GM19455 (cell line): ENCODE data around the gene POLE3.
A peak's percentile ranks its signal among the peaks of the same experiment; 100 is the strongest.
"Not testable (repeated sequence)": the region's sequence is repeated elsewhere in the genome, so short reads cannot be mapped to it uniquely, and the experiment has no call there.

Source experiments
- ATAC-seq: cut with Tn5 transposase; IDR thresholded peaks from one replicate; pipeline ENCODE4 v1.9.1; 2021; ENCODE audit not compliant: unreplicated experiment

Gene POLE3

DNA sequence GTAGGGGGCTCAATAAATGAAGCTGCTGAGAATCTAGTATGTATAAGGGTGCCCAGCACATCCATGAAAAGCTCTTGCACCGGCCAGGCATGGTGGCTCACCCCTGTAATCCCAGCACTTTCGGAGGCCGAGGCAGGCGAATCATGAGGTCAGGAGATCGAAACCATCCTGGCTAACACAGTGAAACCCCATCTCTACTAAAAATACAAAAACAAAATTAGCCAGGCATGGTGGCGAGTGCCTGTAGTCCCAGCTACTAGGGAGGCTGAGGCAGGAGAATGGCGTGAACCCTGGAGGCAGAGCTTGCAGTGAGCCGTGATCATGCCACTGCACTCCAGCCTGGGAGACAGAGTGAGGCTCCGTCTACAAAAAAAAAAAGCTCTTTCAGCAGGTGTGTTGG is 4.1 kb downstream of the POLE3 start:
- not testable (repeated sequence) for ATAC-seq

DNA sequence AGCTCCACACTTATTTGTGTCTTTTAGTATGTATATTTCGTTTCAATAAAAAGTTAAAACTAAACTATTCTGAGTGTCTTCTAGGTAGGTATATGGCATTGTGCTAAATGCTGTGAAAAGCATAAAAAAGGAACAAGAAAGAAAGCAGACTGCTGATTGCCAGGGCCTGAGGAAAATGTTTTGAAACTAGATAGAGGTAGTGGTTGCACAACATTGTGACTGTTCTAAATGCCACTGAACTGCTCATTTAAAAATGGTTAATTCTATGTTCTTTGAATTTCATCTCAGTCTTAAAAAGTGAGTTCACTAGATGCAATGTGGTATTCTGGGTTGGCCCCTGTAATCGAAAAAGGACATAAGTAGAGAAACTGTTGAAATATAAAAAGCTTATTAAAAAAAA is 6.8 kb downstream of the POLE3 start:
- ATAC-seq: no peak

DNA sequence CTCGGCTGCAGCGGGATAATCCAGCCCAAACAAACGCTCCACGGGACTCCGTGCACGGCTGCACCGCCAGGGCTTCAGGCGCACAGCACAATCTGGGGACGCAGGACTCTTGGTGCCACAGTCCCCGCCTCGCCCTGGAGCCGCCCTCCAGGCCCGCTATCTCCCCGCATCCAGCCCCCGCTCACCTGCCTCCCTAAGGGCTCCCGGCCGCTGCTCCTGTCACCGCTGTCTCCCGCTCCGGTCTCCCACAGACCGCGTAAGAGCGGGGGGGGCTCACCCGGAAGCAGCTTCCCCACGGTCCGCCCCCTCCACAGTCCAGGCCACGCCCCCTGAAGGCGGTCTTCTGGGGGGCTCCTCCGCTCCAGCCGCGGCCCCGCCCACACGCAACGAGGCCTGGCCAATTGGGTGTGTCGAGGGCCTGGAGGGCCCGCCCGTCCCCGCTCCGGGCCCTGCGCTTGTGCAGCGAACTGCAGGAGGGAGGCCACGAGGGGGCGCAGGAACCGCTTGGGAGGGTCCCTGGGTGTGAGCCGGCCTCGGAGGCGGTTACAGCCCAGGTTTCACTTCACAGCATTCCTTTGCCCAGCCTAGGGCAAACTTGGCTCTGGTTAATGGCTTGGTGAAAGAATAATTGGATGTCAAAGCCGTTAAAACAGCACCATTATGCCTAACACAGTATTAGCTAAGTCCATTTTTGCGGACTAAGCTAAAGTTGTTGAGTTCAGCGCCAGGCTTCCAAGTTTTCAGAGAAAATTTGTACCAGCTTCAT is 9.3 kb downstream of the POLE3 start, which contains the start of gene ALAD:
Gene ALAD (minus strand): TSS at position 258 of the 766 bp plus-strand sequence. CDS start 7,725 bp downstream, outside the sequence.
- ATAC-seq: peak; percentile 97

DNA sequence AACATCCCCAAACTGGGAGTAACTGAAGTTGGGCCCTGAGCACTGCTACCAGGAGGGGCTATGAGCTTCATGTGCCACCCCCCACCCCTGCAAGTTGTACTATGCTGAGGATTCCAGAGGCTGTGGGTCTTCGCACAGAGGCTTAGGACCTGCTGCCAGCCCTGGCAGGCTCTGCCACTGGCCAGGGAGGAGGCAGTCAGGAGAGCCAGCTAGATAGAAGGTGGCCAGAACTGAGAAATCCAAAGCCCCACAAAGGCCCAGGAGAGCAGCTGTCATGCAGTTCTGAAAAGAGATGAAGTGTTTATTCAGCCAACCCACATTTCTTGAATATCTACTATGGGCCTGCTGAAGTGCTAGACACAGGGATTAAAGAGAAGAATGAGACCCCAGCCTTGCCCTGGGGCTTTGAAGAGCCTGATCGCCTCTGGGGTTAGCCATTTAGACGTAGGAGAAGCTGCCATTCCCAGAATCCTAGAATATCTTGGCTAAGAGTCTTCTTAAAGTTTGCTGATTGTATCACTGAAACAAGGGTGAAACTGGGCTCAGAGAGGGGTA is 10.8 kb downstream of the POLE3 start:
- ATAC-seq: no peak

DNA sequence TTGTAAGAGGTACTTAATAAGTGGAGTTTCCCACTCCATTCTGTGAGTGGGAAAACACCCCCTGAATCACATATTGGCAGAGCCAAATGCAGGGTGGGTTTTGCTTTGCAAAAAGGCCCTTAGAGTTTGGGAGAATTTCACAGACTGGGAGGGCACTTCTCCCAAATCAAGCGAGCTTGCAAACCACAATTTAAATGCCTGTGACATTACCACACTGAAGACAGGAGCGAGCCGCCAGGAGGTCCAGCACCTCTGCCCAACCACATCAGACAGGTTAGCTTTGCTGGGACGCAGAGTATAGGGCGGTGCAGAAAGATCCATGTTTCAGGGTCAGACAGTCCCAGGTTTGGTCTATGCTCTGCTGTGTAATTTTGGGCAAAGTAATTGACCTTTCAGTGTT is 11.7 kb downstream of the POLE3 start:
- ATAC-seq: no peak

DNA sequence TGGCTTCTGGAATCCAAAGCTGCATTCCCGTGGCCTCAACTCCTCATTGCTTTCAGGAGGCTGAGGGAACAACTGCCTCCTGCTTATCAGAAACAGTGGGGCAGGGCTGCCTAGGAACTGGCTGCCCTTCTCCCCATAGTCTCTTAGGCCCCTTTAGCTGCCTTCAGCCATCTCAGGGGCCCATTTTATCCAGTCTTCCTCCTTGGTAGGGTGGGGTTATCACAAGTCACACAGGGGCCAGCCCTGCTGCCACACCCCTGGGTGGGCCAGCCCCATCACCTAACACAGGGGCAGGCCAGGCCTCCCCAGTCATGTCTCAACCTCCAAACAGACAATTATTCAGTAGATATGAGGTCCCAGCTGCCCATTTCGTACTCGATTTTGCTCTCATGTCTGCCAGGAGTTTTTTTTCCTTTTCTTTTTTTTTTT is 13.3 kb downstream of the POLE3 start:
- ATAC-seq: no peak

DNA sequence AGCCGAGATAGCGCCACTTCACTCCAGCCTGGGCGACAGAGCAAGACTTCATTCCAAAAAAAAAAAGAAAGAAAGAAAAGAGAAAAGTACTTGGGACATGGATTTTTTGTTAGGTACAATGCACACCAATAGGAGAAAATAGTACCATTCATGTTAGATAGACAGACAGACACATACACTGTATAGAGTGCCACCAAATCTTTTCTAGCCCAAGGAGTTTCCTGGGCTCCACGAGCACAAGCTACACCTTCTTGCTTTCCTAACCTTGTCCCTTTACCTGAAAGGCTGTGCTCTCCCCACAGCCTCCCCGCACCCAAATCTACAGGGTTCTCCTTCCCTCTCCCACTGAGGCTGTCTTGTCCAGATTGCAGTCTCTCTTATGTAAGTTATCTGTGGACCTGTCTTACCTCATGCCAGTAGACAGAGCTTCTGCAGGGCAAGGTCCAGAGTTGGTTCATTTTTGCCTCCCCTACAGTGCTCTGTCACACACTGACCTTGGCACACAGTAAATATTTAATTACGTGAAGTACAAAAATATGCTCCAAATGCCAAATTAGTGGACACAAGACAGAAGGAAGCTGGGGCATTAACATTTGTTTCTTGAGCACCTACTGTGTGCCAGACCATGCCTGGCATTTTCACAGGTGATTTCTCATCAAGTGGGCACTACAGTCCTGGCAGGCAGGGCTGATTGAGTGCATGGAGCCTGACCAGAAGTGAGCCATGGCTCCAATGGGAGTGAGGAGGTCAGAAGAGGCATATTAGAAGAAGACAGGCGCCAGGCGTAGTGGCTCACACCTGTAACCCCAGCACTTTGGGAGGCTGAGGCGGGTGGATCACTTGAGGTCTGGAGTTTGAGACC is 15.2 kb downstream of the POLE3 start:
- ATAC-seq: no peak

DNA sequence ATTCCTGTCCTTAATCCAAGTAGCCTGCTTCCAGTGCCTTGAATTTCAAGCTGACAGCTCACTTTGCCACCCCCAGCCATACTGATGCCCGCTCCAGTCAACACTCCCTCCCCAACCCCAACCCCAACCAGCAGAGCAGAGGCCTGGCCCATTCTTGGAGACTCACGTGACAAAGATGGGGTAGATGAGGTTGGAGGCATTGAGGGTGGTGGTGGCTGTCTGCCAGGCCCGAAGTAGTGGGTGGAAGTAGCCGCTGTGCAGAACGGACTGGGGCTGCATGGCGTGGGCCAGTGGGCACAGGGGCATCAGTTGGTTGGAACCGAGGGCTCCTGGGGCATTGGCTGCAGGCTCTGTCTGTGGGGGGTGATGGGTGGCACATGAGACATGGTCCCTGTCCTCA is 17.2 kb downstream of the POLE3 start:
- ATAC-seq: no peak

DNA sequence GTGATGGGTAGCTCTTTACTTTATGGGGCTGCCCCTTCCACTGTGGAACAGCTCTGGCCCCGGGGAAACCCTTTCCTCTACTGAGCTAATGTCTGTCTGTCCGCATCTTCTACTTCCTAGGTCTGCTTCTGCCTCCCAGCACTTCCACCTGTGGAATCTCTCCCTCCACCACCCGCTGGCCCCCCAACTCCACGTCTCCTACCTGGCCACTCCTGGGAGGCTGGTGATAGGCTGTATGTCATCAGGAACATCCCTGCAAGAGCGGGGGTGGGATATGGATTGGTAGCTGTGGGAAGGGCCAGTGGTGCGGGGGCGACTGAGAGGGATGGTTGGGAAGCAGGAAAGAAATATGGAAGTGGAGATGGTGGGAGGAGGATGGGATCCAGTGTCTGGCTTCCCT is 18.6 kb downstream of the POLE3 start:
- ATAC-seq: no peak

DNA sequence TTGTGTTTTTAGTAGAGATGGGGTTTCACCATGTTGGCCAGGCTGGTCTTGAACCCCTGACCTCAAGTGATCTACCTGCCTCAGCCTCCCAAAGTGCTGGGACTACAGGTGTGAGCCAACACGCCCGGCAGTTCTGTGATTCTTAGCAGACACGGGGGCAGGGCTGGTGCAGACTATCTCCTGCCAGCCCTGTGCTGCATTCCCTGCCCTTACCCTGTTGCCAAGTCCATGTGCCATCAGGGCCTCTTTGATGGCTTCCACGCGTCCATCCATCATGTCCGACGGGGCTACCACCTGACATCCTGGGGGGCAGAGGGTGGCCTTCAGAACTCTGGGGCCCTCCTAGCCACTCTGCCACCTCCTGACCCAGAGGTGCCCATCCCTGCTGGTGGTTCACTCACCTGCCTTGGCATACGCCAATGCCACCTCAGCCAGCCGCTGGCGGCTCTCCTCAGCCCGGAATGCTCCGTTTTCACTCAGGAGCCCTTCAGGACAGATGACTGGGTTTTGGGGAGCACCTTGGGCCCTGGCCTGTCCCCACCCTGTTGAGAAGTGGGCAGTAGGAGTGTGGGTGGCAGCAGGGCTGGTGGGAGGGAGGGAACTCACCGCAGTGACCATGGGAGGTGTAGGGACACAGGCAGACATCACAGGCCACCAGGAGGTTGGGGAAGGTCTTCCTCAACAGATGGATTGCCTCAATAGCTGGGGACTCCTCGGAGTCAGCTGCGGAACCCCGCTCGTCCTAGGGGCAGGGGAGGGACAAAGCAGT is 20.1 kb downstream of the POLE3 start:
- no peak for ATAC-seq

DNA sequence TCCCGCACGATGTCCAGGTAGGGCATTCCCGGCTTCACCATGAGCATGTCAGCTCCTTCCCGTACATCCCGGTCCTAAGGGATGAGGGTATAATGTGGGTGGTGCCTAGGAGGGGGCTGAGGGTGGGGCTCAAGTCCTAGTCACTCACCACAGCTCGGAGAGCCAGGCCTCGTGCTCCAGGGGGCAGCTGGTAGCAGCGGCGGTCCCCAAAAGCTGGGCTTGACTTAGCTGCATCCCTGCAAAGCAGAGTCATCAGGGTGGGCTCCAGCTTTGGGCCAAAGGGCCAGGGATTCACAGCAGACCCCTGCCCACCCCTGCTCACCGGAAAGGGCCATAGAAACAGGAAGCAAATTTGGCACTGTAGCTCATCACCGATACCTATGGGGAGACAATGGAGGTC is 21.0 kb downstream of the POLE3 start:
- ATAC-seq: no peak

DNA sequence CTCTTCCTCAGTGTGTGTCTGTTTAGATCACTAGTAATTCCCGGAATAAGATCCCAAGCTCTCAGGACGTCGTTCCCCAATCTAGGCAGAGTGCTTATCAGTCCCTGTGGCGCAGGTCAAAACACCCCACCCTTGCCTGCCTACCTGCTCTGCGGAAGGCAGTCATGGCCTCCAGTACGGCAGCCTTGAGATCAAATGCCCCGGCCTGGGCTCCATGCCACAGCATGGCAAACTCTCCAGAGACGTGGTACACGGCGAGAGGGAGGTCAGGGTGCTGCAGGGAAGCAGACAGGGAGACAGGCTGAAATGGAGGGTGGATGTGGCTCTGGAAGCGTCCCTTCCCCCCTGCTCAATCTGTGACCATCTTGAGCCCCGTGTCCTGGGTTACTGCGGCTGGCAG is 21.6 kb downstream of the POLE3 start:
- no peak for ATAC-seq

DNA sequence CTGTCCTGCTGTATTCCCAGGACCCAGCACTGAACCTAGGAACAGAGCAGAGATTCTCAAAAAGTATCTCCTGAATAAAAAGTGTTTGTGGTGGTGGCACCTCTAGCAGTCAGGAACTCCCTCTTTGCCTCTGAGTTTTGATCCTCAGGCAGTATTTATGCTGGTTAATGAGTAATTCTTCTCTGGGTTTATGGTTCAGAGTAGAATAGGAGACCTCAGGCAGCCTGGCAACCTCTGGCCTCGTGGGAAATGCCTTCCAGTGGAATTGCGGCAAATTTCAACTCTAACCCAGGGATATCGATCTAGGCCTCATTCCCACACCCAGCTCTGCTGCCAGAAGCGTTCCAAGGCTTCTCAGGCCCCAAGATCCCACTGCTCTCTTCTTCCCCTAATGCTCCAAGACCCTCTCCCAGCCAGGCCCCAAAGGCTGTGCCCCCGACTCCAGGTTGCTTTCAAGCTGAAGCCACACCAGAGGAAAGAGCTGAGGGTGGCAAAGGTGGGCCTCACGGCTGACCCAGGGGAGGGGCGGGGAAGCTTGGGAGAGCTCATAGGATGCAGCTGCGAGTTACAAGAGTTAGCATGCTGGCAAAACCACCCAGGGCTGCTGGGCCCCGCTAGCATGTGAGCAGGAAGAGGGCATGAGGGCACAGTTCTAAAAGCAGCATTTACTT is 22.8 kb downstream of the POLE3 start:
- ATAC-seq: no peak

DNA sequence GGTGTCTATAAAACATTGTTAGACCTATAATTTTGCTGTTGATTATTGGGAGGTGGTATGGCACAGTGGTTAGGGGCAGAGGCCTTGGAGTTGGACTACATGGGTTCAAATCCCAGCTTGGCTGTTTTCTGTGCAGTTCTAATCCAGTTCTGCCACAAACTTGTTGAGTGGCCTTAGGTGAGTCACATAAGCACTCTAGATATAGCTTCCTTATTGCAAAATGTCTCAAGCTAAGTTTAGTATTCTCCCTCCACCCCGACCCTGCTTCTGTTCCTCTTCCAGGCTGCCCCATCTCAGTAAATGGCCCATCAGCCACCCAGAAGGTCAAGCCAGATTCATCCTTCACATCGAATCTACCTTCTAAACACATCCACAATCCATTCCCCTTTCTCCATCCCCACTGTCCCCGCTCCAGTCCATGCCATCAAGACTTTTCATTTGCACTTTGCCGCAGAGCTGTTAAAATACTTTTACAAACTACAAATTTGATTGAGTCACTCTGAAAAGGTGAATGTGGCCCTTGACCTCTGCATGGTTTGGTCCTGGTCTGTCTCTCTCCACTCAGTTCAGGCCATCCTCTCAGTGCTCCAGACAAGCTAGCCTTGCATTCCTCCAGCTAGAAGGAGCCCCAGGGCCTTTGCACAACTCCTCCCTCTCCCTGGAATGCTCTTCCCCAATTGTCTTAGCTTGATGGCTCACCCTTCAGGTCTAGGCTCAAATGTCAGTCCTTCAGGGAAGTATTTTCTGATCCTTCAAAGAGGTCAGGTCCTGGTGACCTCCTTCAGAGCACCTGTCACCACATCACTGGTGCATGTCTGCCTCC is 23.7 kb downstream of the POLE3 start:
- no peak for ATAC-seq

DNA sequence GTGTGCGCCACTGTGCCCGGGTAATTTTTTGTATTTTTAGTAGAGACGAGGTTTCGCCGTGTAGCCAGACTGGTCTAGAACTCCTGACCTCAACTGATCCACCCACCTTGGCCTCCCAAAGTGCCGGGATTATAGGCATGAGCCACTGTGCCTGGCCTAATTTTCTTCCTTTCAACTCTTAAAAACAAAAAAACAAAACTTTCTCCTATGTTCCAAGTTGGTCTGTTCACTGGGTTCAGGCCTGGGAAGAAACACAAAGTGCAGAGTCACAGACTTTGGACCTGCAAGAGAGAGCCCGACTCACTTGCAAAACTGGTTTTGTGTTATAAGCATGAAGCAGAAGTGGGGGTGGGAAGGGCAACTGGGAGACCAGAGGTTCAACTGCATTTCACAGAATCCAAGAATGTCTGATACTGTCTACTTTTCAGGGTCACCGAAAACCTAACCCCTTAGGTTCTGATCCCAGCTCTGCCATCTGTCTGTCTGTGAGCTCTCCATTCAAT is 28.5 kb downstream of the POLE3 start:
- ATAC-seq: no peak

DNA sequence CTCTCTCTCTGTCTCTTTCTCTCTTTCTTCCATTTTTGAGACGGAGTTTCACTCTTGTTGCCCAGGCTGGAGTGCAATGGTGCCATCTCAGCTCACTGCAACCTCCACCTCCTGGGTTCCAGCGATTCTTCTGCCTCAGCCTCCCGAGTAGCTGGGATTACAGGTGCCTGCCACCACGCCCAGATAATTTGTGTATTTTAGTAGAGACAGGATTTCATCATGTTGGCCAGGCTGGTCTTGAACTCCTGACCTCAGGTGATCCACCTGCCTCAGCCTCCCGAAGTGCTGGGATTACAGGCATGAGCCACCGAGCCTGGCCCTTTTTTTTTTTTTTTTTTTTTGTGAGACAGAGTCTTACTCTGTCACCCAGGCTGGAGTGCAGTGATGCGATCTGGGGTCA is 29.0 kb downstream of the POLE3 start:
- ATAC-seq: not testable (repeated sequence)

DNA sequence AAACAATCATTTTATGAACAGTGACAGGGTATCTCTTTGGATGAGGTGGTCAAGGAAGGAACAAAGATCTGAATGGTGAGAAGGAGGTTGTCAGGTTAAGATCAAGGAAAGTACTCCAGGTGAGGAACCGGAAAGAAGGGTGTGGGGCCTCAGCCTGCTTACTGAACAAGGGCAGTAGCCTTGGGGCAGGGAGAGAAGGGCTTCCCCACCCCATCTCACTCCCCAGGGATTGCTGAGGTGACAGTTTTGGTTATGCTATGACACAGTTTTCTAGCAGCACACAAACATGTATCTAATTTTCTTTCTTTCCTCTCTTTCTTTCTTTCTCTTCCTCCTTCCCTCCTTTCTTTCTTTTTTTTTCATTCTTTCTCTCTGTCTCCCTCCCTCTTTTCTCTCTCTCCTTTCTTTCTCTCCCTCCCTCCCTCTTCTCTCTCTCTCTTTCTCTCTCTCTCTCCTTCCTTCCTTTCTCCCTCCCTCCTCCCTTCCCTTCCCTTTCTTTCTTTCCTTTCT is 29.6 kb downstream of the POLE3 start:
- no peak for ATAC-seq

DNA sequence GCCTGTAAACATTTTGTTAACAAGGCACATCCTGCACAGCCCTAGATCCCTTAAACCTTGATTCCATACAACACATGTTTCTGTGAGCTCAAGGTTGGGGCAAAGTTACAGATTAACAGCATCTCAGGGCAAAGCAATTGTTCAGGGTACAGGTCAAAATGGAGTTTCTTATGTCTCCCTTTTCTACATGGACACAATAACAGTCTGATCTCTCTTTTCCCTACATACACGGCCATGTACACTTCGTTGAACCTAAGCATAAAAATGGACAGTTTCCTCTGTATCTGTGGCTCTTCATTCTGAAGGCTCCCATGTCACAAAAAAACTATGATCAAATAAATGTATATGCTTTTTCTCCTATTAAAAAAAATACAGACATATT is 30.7 kb downstream of the POLE3 start:
- ATAC-seq: not testable (repeated sequence)

DNA sequence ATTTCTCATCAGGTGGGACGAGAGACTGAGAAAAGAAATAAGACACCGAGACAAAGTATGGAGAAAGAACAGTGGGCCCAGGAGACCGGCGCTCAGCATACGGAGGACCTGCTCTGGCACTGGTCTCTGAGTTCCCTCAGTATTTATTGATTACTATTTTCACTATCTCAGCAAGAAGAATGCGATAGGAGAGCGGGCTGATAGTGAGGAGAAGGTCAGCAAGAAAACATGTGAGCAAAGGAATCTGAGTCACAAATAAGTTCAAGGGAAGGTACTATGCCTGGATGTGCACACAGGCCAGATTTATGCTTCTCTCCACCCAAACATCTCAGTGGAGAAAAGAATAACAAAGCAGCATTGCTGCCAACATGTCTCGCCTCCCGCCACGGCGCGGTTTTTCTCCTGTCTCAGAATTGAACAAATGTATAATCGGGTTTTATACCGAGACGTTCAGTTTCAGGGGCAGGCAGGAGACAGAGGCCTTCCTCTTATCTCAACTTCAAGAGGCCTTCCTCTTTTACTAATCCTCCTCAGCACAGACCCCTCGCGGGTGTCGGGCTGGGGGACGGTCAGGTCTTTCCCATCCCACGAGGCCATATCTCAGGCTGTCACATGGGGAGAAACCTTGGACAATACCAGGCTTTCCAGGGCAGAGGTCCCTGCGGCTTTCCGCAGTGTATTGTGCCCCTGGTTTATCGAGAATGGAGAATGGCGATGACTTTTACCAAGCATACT is 31.2 kb downstream of the POLE3 start:
- not testable (repeated sequence) for ATAC-seq
